K562 (cell line): ENCODE results near the gene SGIP1. TPM values are rescaled to one million over a fixed set of nuclear protein-coding genes. Genes with fewer than 3 reads are reported as not detected.

Source experiments
- DEAF1 ChIP-seq: fragments of 450-650 bp; formaldehyde crosslinking; IDR thresholded peaks from 2 replicates; pipeline ENCODE4 v1.4.0; 2020; ENCODE audit warnings: mild to moderate bottlenecking, moderate library complexity
- EP300 ChIP-seq: IDR thresholded peaks from 2 replicates; pipeline ENCODE4 v1.6.1; 2012; ENCODE audit warnings: low read length, improper control_type of control experiment
- FOXA3 ChIP-seq, 2 experiments: fragments of 450-650 bp in 1 of 2; sonication (generic) in 1 of 2; formaldehyde crosslinking; IDR thresholded peaks in 1 of 2; conservative IDR thresholded peaks in 1 of 2; 2 replicates each; pipeline versions ENCODE4 v1.4.0 to v1.8.0; 2020 to 2022; ENCODE audit warnings: mild to moderate bottlenecking in 2 of 2, missing genetic modification reagents in 1 of 2
- LEF1 ChIP-seq: fragments of 450-650 bp; IDR thresholded peaks from 2 replicates; pipeline ENCODE4 v1.6.1; 2016; ENCODE audit warnings: mild to moderate bottlenecking
- TOE1 ChIP-seq, 2 experiments: fragments of 450-650 bp in 1 of 2; sonication (generic) in 1 of 2; formaldehyde crosslinking in 1 of 2; IDR thresholded peaks; 2 replicates each; pipeline versions ENCODE4 v1.7.1 to v1.8.0; 2016 to 2022; ENCODE audit warnings: borderline replicate concordance in 2 of 2, mild to moderate bottlenecking in 2 of 2, antibody characterized with exemption in 1 of 2, inconsistent platforms in 1 of 2, low read depth in 1 of 2, missing genetic modification reagents in 1 of 2, moderate library complexity in 1 of 2
- ZNF592 ChIP-seq: fragments of 450-650 bp; IDR thresholded peaks from 2 replicates; pipeline ENCODE4 v1.6.1; 2017; ENCODE audit warnings: antibody characterized with exemption, mild to moderate bottlenecking
- ZSCAN32 ChIP-seq: fragments of 450-650 bp; formaldehyde crosslinking; IDR thresholded peaks from 2 replicates; pipeline ENCODE4 v1.4.0; 2020; ENCODE audit warnings: mild to moderate bottlenecking, moderate library complexity
- polyA plus RNA-seq, 8 experiments: library from polyadenylated mRNA; depleted of rRNA in 4 of 8; stranded (reverse) in 5 of 8; unstranded in 3 of 8; fragments of >200 nt; fragmentation: Nextera tagmentation in 2 of 8; fragmentation: Illumina TruSeq in 1 of 8; extraction: Ambion mirVana in 2 of 8; extraction: Trizol in 1 of 8; gene quantifications; 2 replicates each; pipeline versions ENCODE4 v1.2.1 to v1.2.3, GENCODE V29; 2011 to 2014; ENCODE audit warnings: inconsistent platforms in 1 of 8, missing spikeins in 1 of 8
- total RNA-seq, 7 experiments: library from RNA; depleted of rRNA in 6 of 7; stranded (reverse); fragments of >200 nt in 6 of 7; fragmentation: Illumina TruSeq in 2 of 7; extraction: Trizol in 2 of 7; gene quantifications; 2 replicates each; pipeline versions ENCODE4 v1.2.1 to v1.2.3, GENCODE V29; 2011 to 2021; ENCODE audit warnings: low replicate concordance in 1 of 7
- TF ChIP-seq, protein P1 (sequence below): fragments of 200-600 bp; sonication (generic); IDR thresholded peaks from one replicate; pipeline ENCODE4 v1.6.1; 2012; ENCODE audit warnings: mild to moderate bottlenecking, low read depth, low read length, inconsistent platforms

The SGIP1 gene
- total and polyA plus RNA-seq, 9 of the 15 experiments (the other 6 are each of a cell fraction or from before 2014, with no cell fraction given): 0.07 to 0.35 TPM; not detected in 7

- peak; percentile 88 for TF ChIP-seq DEAF1 (CRISPR knock-in tag)
- 0 out of 4 replicates have a peak, but pooled peaks of 1 of the 2 experiments have one; percentile 24 for TF ChIP-seq FOXA3 (CRISPR knock-in tag; conservative IDR thresholded peaks at IDR 0.05 in 1 of 2, IDR thresholded peaks at IDR 0.05 in 1 of 2)
- 0 out of 2 replicates have a peak, but pooled peaks have one; percentile 28 for TF ChIP-seq ZNF592
- TF ChIP-seq ZSCAN32 (CRISPR knock-in tag): no peak
- 0 out of 2 replicates have a peak, but pooled peaks have one; percentile 14 for TF ChIP-seq EP300
- peak; percentile 22; the same call in 1 of the 2 replicates for TF ChIP-seq TOE1 (IDR thresholded peaks at IDR 0.05; ENCODE audit: borderline replicate concordance)
- no peak for TF ChIP-seq TOE1 (CRISPR knock-in tag; IDR thresholded peaks at IDR 0.05; ENCODE audit: borderline replicate concordance, low read depth)
- TF ChIP-seq LEF1: no peak
- TF ChIP-seq, protein P1, sequence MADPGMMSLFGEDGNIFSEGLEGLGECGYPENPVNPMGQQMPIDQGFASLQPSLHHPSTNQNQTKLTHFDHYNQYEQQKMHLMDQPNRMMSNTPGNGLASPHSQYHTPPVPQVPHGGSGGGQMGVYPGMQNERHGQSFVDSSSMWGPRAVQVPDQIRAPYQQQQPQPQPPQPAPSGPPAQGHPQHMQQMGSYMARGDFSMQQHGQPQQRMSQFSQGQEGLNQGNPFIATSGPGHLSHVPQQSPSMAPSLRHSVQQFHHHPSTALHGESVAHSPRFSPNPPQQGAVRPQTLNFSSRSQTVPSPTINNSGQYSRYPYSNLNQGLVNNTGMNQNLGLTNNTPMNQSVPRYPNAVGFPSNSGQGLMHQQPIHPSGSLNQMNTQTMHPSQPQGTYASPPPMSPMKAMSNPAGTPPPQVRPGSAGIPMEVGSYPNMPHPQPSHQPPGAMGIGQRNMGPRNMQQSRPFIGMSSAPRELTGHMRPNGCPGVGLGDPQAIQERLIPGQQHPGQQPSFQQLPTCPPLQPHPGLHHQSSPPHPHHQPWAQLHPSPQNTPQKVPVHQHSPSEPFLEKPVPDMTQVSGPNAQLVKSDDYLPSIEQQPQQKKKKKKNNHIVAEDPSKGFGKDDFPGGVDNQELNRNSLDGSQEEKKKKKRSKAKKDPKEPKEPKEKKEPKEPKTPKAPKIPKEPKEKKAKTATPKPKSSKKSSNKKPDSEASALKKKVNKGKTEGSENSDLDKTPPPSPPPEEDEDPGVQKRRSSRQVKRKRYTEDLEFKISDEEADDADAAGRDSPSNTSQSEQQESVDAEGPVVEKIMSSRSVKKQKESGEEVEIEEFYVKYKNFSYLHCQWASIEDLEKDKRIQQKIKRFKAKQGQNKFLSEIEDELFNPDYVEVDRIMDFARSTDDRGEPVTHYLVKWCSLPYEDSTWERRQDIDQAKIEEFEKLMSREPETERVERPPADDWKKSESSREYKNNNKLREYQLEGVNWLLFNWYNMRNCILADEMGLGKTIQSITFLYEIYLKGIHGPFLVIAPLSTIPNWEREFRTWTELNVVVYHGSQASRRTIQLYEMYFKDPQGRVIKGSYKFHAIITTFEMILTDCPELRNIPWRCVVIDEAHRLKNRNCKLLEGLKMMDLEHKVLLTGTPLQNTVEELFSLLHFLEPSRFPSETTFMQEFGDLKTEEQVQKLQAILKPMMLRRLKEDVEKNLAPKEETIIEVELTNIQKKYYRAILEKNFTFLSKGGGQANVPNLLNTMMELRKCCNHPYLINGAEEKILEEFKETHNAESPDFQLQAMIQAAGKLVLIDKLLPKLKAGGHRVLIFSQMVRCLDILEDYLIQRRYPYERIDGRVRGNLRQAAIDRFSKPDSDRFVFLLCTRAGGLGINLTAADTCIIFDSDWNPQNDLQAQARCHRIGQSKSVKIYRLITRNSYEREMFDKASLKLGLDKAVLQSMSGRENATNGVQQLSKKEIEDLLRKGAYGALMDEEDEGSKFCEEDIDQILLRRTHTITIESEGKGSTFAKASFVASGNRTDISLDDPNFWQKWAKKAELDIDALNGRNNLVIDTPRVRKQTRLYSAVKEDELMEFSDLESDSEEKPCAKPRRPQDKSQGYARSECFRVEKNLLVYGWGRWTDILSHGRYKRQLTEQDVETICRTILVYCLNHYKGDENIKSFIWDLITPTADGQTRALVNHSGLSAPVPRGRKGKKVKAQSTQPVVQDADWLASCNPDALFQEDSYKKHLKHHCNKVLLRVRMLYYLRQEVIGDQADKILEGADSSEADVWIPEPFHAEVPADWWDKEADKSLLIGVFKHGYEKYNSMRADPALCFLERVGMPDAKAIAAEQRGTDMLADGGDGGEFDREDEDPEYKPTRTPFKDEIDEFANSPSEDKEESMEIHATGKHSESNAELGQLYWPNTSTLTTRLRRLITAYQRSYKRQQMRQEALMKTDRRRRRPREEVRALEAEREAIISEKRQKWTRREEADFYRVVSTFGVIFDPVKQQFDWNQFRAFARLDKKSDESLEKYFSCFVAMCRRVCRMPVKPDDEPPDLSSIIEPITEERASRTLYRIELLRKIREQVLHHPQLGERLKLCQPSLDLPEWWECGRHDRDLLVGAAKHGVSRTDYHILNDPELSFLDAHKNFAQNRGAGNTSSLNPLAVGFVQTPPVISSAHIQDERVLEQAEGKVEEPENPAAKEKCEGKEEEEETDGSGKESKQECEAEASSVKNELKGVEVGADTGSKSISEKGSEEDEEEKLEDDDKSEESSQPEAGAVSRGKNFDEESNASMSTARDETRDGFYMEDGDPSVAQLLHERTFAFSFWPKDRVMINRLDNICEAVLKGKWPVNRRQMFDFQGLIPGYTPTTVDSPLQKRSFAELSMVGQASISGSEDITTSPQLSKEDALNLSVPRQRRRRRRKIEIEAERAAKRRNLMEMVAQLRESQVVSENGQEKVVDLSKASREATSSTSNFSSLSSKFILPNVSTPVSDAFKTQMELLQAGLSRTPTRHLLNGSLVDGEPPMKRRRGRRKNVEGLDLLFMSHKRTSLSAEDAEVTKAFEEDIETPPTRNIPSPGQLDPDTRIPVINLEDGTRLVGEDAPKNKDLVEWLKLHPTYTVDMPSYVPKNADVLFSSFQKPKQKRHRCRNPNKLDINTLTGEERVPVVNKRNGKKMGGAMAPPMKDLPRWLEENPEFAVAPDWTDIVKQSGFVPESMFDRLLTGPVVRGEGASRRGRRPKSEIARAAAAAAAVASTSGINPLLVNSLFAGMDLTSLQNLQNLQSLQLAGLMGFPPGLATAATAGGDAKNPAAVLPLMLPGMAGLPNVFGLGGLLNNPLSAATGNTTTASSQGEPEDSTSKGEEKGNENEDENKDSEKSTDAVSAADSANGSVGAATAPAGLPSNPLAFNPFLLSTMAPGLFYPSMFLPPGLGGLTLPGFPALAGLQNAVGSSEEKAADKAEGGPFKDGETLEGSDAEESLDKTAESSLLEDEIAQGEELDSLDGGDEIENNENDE: no peak
Measured at GRCh38 chr1:66764994-66765578, 231.1 kb downstream of the SGIP1 start (continued).
